Neural progenitor cell (in vitro differentiated cells): ENCODE measurements around the gene RNF123. TPM values are rescaled to one million over a fixed set of nuclear protein-coding genes. Genes with fewer than 3 reads are reported as not detected.

ENCODE experiments used
- DNase-seq: peaks from one replicate; pipeline ENCODE4 v3.0.0-alpha.2; 2016; ENCODE audit warnings: low spot score
- H2AFZ ChIP-seq: fragments of 200-600 bp; sonication (generic); replicated peaks from 2 replicates; pipeline ENCODE4 v1.6.1; 2016; ENCODE audit warnings: antibody characterized with exemption
- H3F3A ChIP-seq: fragments of 200-600 bp; sonication (generic); 2 replicates; pipeline ENCODE4 v1.6.1; 2016; ENCODE audit warnings: antibody characterized with exemption, low read depth
- H3K27ac ChIP-seq: fragments of 200-600 bp; sonication (generic); 2 replicates; pipeline ENCODE4 v1.5.1; 2016; ENCODE audit warnings: mild to moderate bottlenecking
- H3K27me3 ChIP-seq: fragments of 200-600 bp; sonication (generic); 2 replicates; pipeline ENCODE4 v1.6.1; 2016; ENCODE audit warnings: mild to moderate bottlenecking, moderate library complexity
- H3K36me3 ChIP-seq: fragments of 200-600 bp; sonication (generic); 2 replicates; pipeline ENCODE4 v1.5.1; 2016
- H3K4me1 ChIP-seq: fragments of 200-600 bp; sonication (generic); 2 replicates; pipeline ENCODE4 v1.6.1; 2016; ENCODE audit warnings: mixed run types
- H3K4me2 ChIP-seq: fragments of 200-600 bp; sonication (generic); 2 replicates; pipeline ENCODE4 v1.6.1; 2016
- H3K4me3 ChIP-seq: fragments of 200-600 bp; sonication (generic); 2 replicates; pipeline ENCODE4 v1.5.1; 2016
- H3K79me2 ChIP-seq: fragments of 200-600 bp; sonication (generic); 2 replicates; pipeline ENCODE4 v1.6.1; 2016; ENCODE audit warnings: low read depth
- H3K9ac ChIP-seq: fragments of 200-600 bp; sonication (generic); 2 replicates; pipeline ENCODE4 v1.6.1; 2016
- H3K9me3 ChIP-seq: fragments of 200-600 bp; sonication (generic); 2 replicates; pipeline ENCODE4 v1.5.1; 2016; ENCODE audit warnings: low read depth
- H4K20me1 ChIP-seq: fragments of 200-600 bp; sonication (generic); 2 replicates; pipeline ENCODE4 v1.6.1; 2016; ENCODE audit warnings: low read depth
- H3K27ac Mint-ChIP-seq: 3 replicates; pipeline ENCODE4 v1.8.0; 2021; ENCODE audit warnings: mixed read lengths
- H3K27me3 Mint-ChIP-seq: 2 replicates; pipeline ENCODE4 v1.8.0; 2022; ENCODE audit warnings: low read depth, mild to moderate bottlenecking, inconsistent platforms, moderate library complexity, mixed read lengths; ENCODE audit not compliant: insufficient read depth
- H3K36me3 Mint-ChIP-seq: 3 replicates; pipeline ENCODE4 v1.8.0; 2021; ENCODE audit warnings: mixed read lengths
- H3K4me1 Mint-ChIP-seq: 3 replicates; pipeline ENCODE4 v1.8.0; 2021; ENCODE audit warnings: mixed read lengths
- H3K4me3 Mint-ChIP-seq: 3 replicates; pipeline ENCODE4 v1.8.0; 2021; ENCODE audit warnings: mild to moderate bottlenecking, moderate library complexity, mixed read lengths
- H3K9me3 Mint-ChIP-seq: 3 replicates; pipeline ENCODE4 v1.8.0; 2020; ENCODE audit warnings: mixed read lengths
- EZH2 ChIP-seq: fragments of 200-600 bp; sonication (generic); IDR thresholded peaks from 2 replicates; pipeline ENCODE4 v1.6.1; 2017; ENCODE audit warnings: antibody characterized with exemption, mild to moderate bottlenecking, moderate library complexity
- EZH2phosphoT487 ChIP-seq: fragments of 200-600 bp; sonication (generic); IDR thresholded peaks from 2 replicates; pipeline ENCODE4 v1.6.1; 2017; ENCODE audit warnings: antibody characterized with exemption
- total RNA-seq: library from RNA; depleted of rRNA; stranded (reverse); fragments of >200 nt; gene quantifications from 2 replicates; pipeline ENCODE4 v1.2.3, GENCODE V29; 2015; ENCODE audit warnings: low replicate concordance
- TF ChIP-seq, protein P1 (sequence below): fragments of 200-600 bp; sonication (generic); IDR thresholded peaks from 2 replicates; pipeline ENCODE4 v1.5.1; 2017; ENCODE audit warnings: antibody characterized with exemption, mild to moderate bottlenecking

Gene RNF123
- total RNA-seq, 1 donor from 2014 or later = 15.0 TPM

DNA sequence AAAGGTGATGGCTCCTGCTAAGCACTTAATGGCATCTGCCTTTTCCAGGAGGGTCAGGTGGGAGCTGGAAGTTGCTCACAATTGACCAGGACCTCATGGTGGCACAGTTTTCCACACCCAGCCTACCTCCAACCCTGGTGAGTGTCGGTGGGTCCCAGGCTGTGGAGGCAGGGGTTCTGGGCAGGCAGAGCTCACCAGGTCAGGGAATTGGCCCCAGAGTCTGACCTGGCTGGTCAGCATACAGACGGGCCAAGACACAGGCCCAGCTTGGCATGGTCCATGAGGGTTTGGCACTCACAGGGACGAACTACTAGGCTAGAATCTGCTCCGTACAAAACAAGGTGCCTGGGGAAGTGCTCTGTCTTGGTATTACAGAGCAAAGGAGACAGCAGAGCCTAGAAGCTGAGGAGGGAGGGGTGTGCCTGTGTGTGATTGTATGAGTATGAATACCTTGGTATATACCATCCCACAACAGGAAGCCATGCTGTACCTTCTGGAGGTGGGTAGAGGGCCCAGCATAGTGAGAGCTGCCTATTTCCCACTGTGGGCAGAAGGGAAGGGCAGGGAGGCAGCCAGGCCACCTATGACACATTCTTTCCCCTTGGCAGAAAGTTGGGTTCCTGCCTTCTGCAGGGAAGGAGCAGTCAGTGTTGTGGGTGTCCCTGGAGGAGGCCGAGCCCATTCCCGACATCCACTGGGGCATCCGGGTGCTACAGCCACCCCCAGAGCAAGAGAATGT is 8.7 kb upstream of the RNF123 start:
- peaks cover 16% of the 10 kb centered on the region for H3K36me3 Mint-ChIP-seq
- H3K4me2 ChIP-seq = no peak overlapping the region

DNA sequence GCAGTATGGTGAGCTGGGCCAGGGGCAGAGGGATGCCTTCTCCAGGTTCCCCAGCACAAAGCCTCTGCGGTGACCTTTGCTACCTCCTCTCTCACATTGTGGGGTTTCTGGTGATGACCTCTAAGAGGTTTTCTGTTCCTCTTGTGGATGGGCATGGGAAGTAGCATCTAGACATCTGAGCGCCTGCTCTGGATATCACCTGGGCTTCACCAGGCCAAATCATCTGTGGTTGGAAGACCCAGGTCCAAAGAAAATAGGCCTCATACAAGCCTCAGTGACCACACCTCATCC is 8.2 kb upstream of the RNF123 start:
- Histone ChIP-seq H3K79me2 (no peaks in the 10 kb centered on the region), H3K9ac (no peak overlapping the region), H3K4me2 (no peak overlapping the region), H3K27me3 (peaks cover 16% of the 10 kb centered on the region), H3K27ac (no peak overlapping the region), H3F3A (no peaks in the 10 kb centered on the region), H3K4me3 (no peak overlapping the region), H3K4me1 (no peaks in the 10 kb centered on the region), H3K36me3 (no peaks in the 10 kb centered on the region), H4K20me1 (no peaks in the 10 kb centered on the region), H2AFZ (no peak overlapping the region), H3K9me3 (no peaks in the 10 kb centered on the region)
- TF ChIP-seq EZH2 (no peak), EZH2phosphoT487 (no peak)
- TF ChIP-seq, protein P1, sequence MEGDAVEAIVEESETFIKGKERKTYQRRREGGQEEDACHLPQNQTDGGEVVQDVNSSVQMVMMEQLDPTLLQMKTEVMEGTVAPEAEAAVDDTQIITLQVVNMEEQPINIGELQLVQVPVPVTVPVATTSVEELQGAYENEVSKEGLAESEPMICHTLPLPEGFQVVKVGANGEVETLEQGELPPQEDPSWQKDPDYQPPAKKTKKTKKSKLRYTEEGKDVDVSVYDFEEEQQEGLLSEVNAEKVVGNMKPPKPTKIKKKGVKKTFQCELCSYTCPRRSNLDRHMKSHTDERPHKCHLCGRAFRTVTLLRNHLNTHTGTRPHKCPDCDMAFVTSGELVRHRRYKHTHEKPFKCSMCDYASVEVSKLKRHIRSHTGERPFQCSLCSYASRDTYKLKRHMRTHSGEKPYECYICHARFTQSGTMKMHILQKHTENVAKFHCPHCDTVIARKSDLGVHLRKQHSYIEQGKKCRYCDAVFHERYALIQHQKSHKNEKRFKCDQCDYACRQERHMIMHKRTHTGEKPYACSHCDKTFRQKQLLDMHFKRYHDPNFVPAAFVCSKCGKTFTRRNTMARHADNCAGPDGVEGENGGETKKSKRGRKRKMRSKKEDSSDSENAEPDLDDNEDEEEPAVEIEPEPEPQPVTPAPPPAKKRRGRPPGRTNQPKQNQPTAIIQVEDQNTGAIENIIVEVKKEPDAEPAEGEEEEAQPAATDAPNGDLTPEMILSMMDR = no peak
- Mint-ChIP-seq H3K4me3 (no peak overlapping the region), H3K27ac (no peak overlapping the region), H3K36me3 (peaks cover 16% of the 10 kb centered on the region), H3K4me1 (no peaks in the 10 kb centered on the region), H3K9me3 (no peaks in the 10 kb centered on the region), H3K27me3 (peaks cover 3% of the 10 kb centered on the region)
- DNase-seq = no peak

More for the DNA sequence above, 8.7 kb upstream of the RNF123 start:
- peaks cover 11% of the 10 kb centered on the region for H3K27me3 ChIP-seq
- H3K36me3 ChIP-seq = no peaks in the 10 kb centered on the region
- no peaks in the 10 kb centered on the region for H3F3A ChIP-seq
- peaks cover 3% of the 10 kb centered on the region for H3K27me3 Mint-ChIP-seq
- no peaks in the 10 kb centered on the region for H3K9me3 Mint-ChIP-seq
- no peak for DNase-seq
- H3K4me3 ChIP-seq = no peak overlapping the region
- H3K4me3 Mint-ChIP-seq = no peak overlapping the region
- no peak overlapping the region for H2AFZ ChIP-seq
- H4K20me1 ChIP-seq = no peaks in the 10 kb centered on the region
- TF ChIP-seq, protein P1 = no peak
- TF ChIP-seq EZH2phosphoT487 (no peak), EZH2 (no peak)
- no peaks in the 10 kb centered on the region for H3K4me1 ChIP-seq
- no peaks in the 10 kb centered on the region for H3K4me1 Mint-ChIP-seq
- no peak overlapping the region for H3K27ac ChIP-seq
- H3K9ac ChIP-seq = no peak overlapping the region
- H3K27ac Mint-ChIP-seq = no peak overlapping the region
- H3K9me3 ChIP-seq = no peaks in the 10 kb centered on the region
- H3K79me2 ChIP-seq = no peaks in the 10 kb centered on the region

DNA sequence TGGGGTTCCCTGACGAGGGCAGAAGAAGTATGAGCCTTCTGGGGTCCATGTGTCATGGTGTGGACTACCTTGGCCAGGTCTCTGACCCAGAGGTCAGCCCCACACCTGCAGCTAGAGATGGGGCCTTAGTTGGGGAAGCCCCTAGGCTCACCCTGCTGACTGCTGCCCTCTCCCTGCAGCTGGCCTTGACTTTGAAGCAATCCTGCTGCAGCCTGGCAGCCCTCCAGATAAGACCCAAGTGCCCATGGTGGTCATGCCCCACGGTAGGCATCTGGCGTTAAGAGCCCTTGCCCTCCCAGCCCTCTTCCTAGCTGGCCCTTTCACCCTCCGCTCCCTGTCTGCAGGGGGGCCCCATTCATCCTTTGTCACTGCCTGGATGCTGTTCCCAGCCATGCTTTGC is 7.8 kb upstream of the RNF123 start:
- Mint-ChIP-seq H3K4me1 (no peaks in the 10 kb centered on the region), H3K27me3 (peaks cover 3% of the 10 kb centered on the region), H3K4me3 (no peak overlapping the region), H3K9me3 (no peaks in the 10 kb centered on the region), H3K27ac (no peak overlapping the region), H3K36me3 (peaks cover 16% of the 10 kb centered on the region)
- no peak overlapping the region for H2AFZ ChIP-seq
- H3K27ac ChIP-seq = no peak overlapping the region
- no peak for DNase-seq
- no peaks in the 10 kb centered on the region for H3K79me2 ChIP-seq
- no peak overlapping the region for H3K4me3 ChIP-seq
- no peaks in the 10 kb centered on the region for H3K36me3 ChIP-seq
- no peaks in the 10 kb centered on the region for H3K9me3 ChIP-seq
- no peaks in the 10 kb centered on the region for H3K4me1 ChIP-seq
- no peak overlapping the region for H3K4me2 ChIP-seq
- no peaks in the 10 kb centered on the region for H3F3A ChIP-seq
- no peak for TF ChIP-seq EZH2phosphoT487
- TF ChIP-seq, protein P1 = no peak
- TF ChIP-seq EZH2 = no peak
- H3K27me3 ChIP-seq = peaks cover 19% of the 10 kb centered on the region
- H4K20me1 ChIP-seq = no peaks in the 10 kb centered on the region
- no peak overlapping the region for H3K9ac ChIP-seq
